K562 (cell line): Measurements from ENCODE around the gene OR2Z1. TPM values are rescaled to one million over a fixed set of nuclear protein-coding genes. Genes with fewer than 3 reads are reported as not detected.

ENCODE experiments used
- ATF7 ChIP-seq: fragments of 450-650 bp; IDR thresholded peaks from 2 replicates; pipeline ENCODE4 v1.7.1; 2014; ENCODE audit warnings: mild to moderate bottlenecking, moderate library complexity
- CREM ChIP-seq: IDR thresholded peaks from 2 replicates; pipeline ENCODE4 v1.6.1; 2014; ENCODE audit warnings: antibody characterized with exemption, low read depth
- ETV1 ChIP-seq: fragments of 450-650 bp; conservative IDR thresholded peaks from 2 replicates; pipeline ENCODE4 v1.6.1; 2016; ENCODE audit warnings: missing genetic modification characterization, control low read depth, low read depth, missing compliant biosample characterization
- KAT2B ChIP-seq: IDR thresholded peaks from one replicate; pipeline ENCODE4 v1.6.1; 2012; ENCODE audit warnings: low read depth, mild to moderate bottlenecking, control low read depth, inconsistent platforms, low read length, moderate library complexity
- MAFF ChIP-seq: IDR thresholded peaks from 2 replicates; pipeline ENCODE4 v1.6.1; 2012; ENCODE audit warnings: low read length, improper control_type of control experiment
- NCOR1 ChIP-seq: fragments of 450-650 bp; IDR thresholded peaks from 2 replicates; pipeline ENCODE4 v1.6.1; 2016; ENCODE audit warnings: mild to moderate bottlenecking, moderate library complexity
- NEUROD1 ChIP-seq: fragments of 150-350 bp; IDR thresholded peaks from 2 replicates; pipeline ENCODE4 v1.6.1; 2014; ENCODE audit warnings: borderline replicate concordance, low read length, low read depth; ENCODE audit not compliant: partially characterized antibody
- POLR2H ChIP-seq: IDR thresholded peaks from 2 replicates; pipeline ENCODE4 v1.6.1; 2016; ENCODE audit warnings: missing genetic modification characterization, low read depth, mild to moderate bottlenecking, control low read depth, missing compliant biosample characterization, moderate library complexity
- SRF ChIP-seq, 2 experiments: fragments of 250-450, 450-650 bp in 1 of 2; sonication (Bioruptor Pico) in 1 of 2; sonication (generic) in 1 of 2; formaldehyde crosslinking; IDR thresholded peaks; 2 replicates each; pipeline versions ENCODE4 v1.5.0 to v1.5.1; 2020 to 2022; ENCODE audit warnings: mild to moderate bottlenecking in 1 of 2, missing genetic modification reagents in 1 of 2
- TSC22D4 ChIP-seq: fragments of 450-650 bp; IDR thresholded peaks from 2 replicates; pipeline ENCODE4 v1.6.1; 2016; ENCODE audit warnings: missing genetic modification characterization, missing biosample characterization, control low read depth
- ZBTB17 ChIP-seq: fragments of 450-650 bp; formaldehyde crosslinking; IDR thresholded peaks from 2 replicates; pipeline ENCODE4 v1.4.0; 2020; ENCODE audit warnings: mild to moderate bottlenecking
- ZEB2 ChIP-seq: fragments of 450-650 bp; IDR thresholded peaks from 2 replicates; pipeline ENCODE4 v1.6.1; 2016
- ZNF121 ChIP-seq: sonication (generic); formaldehyde crosslinking; conservative IDR thresholded peaks from 2 replicates; pipeline ENCODE4 v1.8.0; 2022; ENCODE audit warnings: missing genetic modification reagents
- ZNF3 ChIP-seq: fragments of 250-450 bp; sonication (Bioruptor Pico); IDR thresholded peaks from 2 replicates; pipeline ENCODE4 v1.5.0; 2021; ENCODE audit warnings: mild to moderate bottlenecking, moderate library complexity
- ZNF324 ChIP-seq: fragments of 250-450 bp; sonication (Bioruptor Pico); IDR thresholded peaks from 2 replicates; pipeline ENCODE4 v1.4.0; 2020; ENCODE audit warnings: mild to moderate bottlenecking
- ZNF347 ChIP-seq: fragments of 450-650 bp; formaldehyde crosslinking; IDR thresholded peaks from 2 replicates; pipeline ENCODE4 v1.4.0; 2020; ENCODE audit warnings: low read depth, mild to moderate bottlenecking, moderate library complexity
- ZNF57 ChIP-seq: fragments of 450-650 bp; formaldehyde crosslinking; IDR thresholded peaks from 2 replicates; pipeline ENCODE4 v1.4.0; 2020; ENCODE audit warnings: mild to moderate bottlenecking, moderate library complexity
- ZNF766 ChIP-seq: fragments of 200-800 bp; sonication (Bioruptor generic); conservative IDR thresholded peaks from 2 replicates; pipeline ENCODE4 v1.6.1; 2016; ENCODE audit warnings: missing genetic modification characterization, missing compliant biosample characterization
- ZZZ3 ChIP-seq: fragments of 450-650 bp; IDR thresholded peaks from 2 replicates; pipeline ENCODE4 v1.6.1; 2016; ENCODE audit warnings: antibody characterized with exemption, mild to moderate bottlenecking, moderate library complexity
- polyA plus RNA-seq, 8 experiments: library from polyadenylated mRNA; depleted of rRNA in 4 of 8; stranded (reverse) in 5 of 8; unstranded in 3 of 8; fragments of >200 nt; fragmentation: Nextera tagmentation in 2 of 8; fragmentation: Illumina TruSeq in 1 of 8; extraction: Ambion mirVana in 2 of 8; extraction: Trizol in 1 of 8; gene quantifications; 2 replicates each; pipeline versions ENCODE4 v1.2.1 to v1.2.3, GENCODE V29; 2011 to 2014; ENCODE audit warnings: inconsistent platforms in 1 of 8, missing spikeins in 1 of 8
- total RNA-seq, 7 experiments: library from RNA; depleted of rRNA in 6 of 7; stranded (reverse); fragments of >200 nt in 6 of 7; fragmentation: Illumina TruSeq in 2 of 7; extraction: Trizol in 2 of 7; gene quantifications; 2 replicates each; pipeline versions ENCODE4 v1.2.1 to v1.2.3, GENCODE V29; 2011 to 2021; ENCODE audit warnings: low replicate concordance in 1 of 7
- TF ChIP-seq, protein P1 (sequence below): fragments of 250-450 bp; sonication (Bioruptor Pico); IDR thresholded peaks from 2 replicates; pipeline ENCODE4 v1.5.0; 2020; ENCODE audit warnings: mild to moderate bottlenecking, borderline replicate concordance
- TF ChIP-seq, protein P2 (sequence below): fragments of 450-650 bp; IDR thresholded peaks from 2 replicates; pipeline ENCODE4 v1.6.1; 2016; ENCODE audit warnings: borderline replicate concordance
- TF ChIP-seq, protein P3 (sequence below): fragments of 250-450 bp; sonication (Bioruptor Pico); IDR thresholded peaks from 2 replicates; pipeline ENCODE4 v1.8.0; 2021; ENCODE audit warnings: borderline replicate concordance, mild to moderate bottlenecking, moderate library complexity; ENCODE audit not compliant: poor library complexity, severe bottlenecking
- TF ChIP-seq, protein P4 (sequence below), 3 experiments: fragments of 200-800 bp in 1 of 3; fragments of 250-450 bp in 1 of 3; fragments of 450-650 bp in 1 of 3; sonication (Bioruptor Pico) in 1 of 3; sonication (Bioruptor generic) in 1 of 3; formaldehyde crosslinking in 1 of 3; IDR thresholded peaks; 2 replicates each; pipeline versions ENCODE4 v1.6.1 to v1.8.0; 2016 to 2022; ENCODE audit warnings: mild to moderate bottlenecking in 2 of 3, missing genetic modification characterization in 2 of 3, missing compliant biosample characterization in 1 of 3, moderate library complexity in 1 of 3

Gene OR2Z1
- total and polyA plus RNA-seq, 9 of the 15 experiments (the other 6 are each of a cell fraction or from before 2014, with no cell fraction given) = 0.13 TPM; not detected in 8

DNA sequence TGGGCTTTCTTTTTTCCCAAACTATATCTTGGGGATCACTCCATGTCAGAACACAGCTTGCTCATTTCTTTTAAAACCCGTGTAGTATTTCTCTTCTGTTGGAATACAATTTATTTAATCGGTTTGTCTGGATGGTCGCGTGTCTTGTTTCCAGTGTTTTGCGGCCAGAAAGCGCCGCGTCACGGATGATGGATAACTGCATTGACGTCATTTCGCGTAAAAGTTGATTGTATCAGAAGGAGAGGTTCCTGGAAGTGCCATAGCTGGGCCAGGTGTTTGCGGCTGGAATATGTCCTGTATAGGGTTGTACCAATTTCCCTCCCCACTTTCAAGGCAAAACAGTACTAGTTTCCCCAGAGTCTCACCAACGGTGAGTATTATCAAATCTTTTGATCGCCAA, 32.5 kb upstream of the OR2Z1 start (continued):
- TF ChIP-seq, protein P1, sequence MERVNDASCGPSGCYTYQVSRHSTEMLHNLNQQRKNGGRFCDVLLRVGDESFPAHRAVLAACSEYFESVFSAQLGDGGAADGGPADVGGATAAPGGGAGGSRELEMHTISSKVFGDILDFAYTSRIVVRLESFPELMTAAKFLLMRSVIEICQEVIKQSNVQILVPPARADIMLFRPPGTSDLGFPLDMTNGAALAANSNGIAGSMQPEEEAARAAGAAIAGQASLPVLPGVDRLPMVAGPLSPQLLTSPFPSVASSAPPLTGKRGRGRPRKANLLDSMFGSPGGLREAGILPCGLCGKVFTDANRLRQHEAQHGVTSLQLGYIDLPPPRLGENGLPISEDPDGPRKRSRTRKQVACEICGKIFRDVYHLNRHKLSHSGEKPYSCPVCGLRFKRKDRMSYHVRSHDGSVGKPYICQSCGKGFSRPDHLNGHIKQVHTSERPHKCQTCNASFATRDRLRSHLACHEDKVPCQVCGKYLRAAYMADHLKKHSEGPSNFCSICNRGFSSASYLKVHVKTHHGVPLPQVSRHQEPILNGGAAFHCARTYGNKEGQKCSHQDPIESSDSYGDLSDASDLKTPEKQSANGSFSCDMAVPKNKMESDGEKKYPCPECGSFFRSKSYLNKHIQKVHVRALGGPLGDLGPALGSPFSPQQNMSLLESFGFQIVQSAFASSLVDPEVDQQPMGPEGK (CRISPR knock-in tag) = no peak
- TF ChIP-seq, protein P2, sequence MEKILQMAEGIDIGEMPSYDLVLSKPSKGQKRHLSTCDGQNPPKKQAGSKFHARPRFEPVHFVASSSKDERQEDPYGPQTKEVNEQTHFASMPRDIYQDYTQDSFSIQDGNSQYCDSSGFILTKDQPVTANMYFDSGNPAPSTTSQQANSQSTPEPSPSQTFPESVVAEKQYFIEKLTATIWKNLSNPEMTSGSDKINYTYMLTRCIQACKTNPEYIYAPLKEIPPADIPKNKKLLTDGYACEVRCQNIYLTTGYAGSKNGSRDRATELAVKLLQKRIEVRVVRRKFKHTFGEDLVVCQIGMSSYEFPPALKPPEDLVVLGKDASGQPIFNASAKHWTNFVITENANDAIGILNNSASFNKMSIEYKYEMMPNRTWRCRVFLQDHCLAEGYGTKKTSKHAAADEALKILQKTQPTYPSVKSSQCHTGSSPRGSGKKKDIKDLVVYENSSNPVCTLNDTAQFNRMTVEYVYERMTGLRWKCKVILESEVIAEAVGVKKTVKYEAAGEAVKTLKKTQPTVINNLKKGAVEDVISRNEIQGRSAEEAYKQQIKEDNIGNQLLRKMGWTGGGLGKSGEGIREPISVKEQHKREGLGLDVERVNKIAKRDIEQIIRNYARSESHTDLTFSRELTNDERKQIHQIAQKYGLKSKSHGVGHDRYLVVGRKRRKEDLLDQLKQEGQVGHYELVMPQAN = no peak
- TF ChIP-seq, protein P3, sequence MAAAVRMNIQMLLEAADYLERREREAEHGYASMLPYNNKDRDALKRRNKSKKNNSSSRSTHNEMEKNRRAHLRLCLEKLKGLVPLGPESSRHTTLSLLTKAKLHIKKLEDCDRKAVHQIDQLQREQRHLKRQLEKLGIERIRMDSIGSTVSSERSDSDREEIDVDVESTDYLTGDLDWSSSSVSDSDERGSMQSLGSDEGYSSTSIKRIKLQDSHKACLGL = no peak
- TF ChIP-seq ZNF121 (CRISPR knock-in tag) (no peak), SRF (CRISPR knock-in tag; IDR thresholded peaks at IDR 0.05) (no peak), ZEB2 (peak; percentile 78), NCOR1 (no peak), ZNF324 (CRISPR knock-in tag) (no peak), ZNF347 (CRISPR knock-in tag) (no peak), CREM (peak; percentile 94), MAFF (no peak), ATF7 (peak; percentile 95), KAT2B (no peak), TSC22D4 (tag) (no peak), ZBTB17 (CRISPR knock-in tag) (no peak), ZNF766 (CRISPR knock-in tag) (peak; percentile 78), ETV1 (tag) (no peak), POLR2H (tag) (no peak), ZZZ3 (no peak), ZNF3 (no peak), NEUROD1 (no peak), ZNF57 (CRISPR knock-in tag) (no peak)
- TF ChIP-seq, protein P4, sequence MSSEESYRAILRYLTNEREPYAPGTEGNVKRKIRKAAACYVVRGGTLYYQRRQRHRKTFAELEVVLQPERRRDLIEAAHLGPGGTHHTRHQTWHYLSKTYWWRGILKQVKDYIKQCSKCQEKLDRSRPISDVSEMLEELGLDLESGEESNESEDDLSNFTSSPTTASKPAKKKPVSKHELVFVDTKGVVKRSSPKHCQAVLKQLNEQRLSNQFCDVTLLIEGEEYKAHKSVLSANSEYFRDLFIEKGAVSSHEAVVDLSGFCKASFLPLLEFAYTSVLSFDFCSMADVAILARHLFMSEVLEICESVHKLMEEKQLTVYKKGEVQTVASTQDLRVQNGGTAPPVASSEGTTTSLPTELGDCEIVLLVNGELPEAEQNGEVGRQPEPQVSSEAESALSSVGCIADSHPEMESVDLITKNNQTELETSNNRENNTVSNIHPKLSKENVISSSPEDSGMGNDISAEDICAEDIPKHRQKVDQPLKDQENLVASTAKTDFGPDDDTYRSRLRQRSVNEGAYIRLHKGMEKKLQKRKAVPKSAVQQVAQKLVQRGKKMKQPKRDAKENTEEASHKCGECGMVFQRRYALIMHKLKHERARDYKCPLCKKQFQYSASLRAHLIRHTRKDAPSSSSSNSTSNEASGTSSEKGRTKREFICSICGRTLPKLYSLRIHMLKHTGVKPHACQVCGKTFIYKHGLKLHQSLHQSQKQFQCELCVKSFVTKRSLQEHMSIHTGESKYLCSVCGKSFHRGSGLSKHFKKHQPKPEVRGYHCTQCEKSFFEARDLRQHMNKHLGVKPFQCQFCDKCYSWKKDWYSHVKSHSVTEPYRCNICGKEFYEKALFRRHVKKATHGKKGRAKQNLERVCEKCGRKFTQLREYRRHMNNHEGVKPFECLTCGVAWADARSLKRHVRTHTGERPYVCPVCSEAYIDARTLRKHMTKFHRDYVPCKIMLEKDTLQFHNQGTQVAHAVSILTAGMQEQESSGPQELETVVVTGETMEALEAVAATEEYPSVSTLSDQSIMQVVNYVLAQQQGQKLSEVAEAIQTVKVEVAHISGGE (CRISPR knock-in tag; IDR thresholded peaks at IDR 0.05) = no peak
